IPS-NIHi7 (cell line): Measurements from ENCODE around the gene ASIC2.

Experiments
- DNase-seq: peaks from one replicate; pipeline ENCODE4 v3.0.0; 2012; ENCODE audit warnings: mixed read lengths; ENCODE audit errors: extremely low spot score

Gene ASIC2

DNA sequence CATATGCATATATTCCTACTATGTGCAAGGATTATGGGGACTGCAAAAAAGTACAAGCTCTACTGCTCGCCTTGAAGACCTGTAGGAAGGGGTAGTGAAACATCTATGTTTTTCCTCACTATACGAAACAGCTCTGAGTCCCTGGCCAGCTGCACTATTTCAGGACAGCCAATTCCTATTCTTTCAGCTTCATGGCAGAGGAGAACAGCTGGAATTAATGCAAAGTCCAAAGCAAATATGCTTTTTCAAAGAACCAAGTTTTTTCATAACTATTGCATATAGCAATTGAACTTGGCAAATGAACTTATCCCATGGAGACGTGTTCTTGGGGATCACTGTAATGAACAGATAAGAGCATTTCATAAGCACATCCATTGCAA is 179.1 kb downstream of the ASIC2 start:
- DNase-seq: no peak

DNA sequence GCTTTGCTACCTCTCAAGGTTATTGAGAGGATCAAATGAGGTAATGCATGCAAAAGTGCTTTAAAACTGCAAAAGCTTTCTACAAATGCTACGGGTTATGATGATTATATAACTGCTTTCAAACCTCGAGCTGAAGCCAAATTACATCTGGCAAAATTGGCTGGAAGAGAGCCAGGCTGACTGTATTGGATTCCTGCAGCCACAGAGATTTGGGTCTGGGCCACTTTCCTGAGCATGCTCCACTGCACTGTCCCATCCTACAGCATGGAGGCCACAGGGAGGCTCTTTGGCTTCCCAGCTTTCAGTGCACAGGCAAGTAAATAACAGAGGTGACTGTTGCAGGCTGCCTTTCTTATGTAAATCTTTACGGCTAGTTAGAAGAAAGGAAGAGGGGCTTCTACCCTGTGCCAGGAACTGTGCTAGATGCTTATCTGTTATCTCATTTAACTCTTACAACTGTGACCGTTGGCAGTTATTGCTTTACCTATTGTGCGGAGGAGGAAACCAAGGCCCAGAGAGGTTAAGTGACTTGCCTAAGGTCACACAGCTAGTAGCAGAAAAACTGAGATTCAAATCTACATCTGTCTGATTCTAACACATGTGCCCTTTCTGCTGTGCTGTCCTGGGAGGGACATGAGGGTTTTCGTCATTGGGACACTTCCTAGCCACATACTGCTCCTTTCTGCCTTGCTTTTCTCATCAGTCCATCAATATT is 179.7 kb downstream of the ASIC2 start:
- DNase-seq: no peak

DNA sequence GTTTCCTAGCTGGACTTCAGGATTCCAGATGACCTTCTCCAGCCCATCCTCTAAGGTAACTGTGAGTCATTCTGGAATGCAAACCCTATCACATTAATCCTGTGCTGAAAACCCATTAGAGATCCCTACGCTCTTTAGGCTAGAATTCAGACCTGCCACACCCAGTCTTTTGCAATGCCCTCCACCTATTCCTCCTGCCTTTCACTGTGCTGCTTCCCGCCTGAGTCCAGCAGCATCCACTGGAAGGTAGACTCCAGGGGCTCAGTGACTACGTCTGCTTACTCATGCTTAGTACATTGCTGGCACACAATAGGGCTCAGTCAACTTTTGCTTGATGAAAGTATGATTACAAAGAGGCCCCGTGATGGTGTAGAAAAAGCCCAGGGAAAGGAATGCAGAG is 180.3 kb downstream of the ASIC2 start:
- no peak for DNase-seq

DNA sequence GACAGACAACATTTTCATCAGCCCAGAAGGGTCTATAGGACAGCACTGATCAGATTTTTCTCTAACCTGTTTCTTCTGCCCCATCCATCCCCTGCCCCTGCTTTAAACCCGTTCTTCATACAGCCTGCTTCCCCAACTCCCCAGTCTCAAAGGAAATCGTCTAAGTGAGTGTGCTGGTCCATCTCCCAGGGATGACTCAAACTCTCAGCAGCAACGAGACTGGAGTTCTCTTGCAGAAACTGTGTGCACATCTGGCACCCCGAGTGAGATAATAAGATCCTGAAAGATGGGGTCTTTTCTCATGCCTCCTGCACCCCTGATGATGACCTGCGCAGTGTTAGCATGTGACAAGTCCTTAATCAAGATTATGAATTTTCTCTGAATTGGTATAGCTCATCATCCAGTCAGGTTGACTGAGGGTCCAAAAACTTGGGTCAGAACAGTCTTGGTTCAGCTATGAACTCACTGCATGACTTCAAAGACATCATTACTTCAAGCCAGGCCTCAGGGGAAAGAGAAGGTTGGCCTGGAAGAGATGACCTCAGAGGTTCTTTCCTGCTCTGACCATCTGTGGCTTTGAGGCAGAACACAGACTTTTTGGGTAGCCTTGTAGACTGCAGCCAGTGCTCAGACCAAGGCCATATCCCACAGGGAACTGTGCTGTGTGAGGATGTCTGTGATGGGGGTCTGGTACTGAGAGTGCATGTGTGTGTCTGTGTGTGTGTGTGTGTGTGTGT is 183.6 kb downstream of the ASIC2 start:
- DNase-seq: no peak

DNA sequence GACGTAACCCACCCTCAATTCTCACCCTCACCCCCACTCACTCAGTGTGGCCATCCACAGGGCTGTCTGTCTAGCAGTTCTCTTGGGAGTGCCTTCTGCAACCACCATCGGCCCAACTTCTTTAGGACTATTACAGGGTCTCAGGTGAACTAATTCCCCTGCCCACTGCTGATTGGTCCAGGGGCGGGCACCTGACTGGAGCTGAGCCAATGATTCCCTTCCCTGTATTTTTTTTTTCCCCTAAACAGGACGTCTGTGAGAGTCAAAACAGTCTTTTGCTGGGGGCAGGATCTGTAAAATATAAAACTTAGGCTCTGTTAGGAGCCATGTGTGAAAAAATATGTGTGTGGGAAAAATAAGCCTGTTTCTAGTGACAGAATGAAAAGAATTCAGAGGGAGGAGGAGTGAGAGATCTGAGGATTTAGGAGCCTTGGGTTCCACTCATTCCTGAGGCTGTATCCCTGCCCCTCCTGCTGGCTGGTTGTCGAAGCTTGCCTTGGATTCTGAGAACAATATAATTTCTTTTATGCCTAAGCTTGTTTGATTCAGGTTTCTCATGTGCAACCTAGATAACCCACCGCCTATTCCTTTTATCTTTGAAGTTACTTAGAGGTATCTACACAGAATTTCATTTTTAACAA is 186.4 kb downstream of the ASIC2 start:
- no peak for DNase-seq

DNA sequence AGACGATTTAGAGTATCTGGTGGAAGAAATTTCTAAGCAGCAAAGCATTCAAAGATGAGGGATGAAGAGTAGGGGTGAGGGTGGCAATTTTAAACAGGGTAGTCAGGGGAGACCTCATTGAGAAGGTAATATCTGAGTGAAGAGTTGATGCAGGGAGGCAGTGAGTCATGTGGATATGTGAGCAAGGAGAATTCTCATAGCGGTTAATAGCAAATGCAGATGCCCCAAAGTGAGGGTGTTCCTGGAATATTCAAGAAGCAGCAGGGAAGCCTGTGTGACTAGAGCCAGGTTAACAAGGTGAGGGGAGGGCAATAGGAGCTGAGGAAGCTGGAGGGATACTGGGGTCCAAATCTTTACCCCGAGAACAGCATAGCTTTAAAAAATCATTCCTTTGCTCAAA is 187.2 kb downstream of the ASIC2 start:
- no peak for DNase-seq

DNA sequence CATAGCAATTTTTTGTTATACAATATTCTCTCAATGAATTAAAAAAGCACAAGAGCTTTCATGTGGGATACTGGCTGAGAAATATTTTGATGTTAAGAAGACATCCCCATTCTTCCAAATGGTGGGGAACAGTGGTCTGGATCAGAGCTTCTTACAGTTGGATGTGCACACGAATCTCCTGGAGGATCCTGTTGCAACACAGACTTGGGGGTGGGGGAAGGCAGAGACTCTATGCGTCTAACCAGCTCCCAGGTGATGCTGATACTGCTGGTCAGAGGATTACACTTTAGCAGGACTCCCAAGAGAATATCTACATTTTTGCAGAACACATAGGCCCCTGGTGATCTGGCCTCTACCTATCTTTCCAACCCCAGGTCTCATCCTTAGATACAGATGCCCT is 193.2 kb downstream of the ASIC2 start:
- no peak for DNase-seq

DNA sequence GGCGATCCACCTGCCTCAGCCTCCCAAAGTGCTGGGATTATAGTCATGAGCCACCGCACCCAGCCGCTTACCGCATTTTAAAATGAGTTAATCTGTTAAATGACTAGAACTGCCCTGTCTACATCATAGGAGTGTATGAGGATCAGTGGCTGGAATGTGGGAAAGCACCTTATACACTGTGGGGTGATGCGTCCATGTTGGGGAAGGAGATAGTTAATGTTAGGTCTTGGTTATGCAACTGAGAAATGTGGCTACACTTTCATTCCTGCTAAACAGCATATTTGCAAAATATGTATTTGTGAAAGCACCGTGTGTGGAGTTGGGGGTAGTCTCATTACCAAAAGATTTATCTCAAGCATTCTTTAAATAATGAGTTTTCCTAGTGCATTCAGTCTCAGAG is 193.8 kb downstream of the ASIC2 start:
- DNase-seq: no peak

DNA sequence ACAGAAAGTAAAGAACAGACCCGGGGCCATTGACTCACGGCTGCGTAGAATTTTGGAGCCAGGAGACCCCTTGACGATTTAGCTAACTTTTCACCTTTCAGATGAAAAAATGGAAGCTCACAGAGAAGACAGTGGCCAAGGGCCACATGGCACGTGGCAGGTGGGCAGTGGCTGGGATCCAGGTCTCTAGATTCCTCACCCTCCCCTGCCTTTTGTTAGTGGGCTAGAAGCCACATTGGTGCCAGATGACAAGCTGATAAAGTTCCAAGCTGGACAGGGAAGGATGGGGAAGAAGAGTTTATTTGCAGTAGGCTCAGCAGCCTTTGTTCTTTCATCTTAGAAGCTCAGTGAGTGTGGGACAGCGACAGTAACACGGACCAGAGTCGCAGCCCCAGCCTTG is 195.7 kb downstream of the ASIC2 start:
- DNase-seq: no peak

DNA sequence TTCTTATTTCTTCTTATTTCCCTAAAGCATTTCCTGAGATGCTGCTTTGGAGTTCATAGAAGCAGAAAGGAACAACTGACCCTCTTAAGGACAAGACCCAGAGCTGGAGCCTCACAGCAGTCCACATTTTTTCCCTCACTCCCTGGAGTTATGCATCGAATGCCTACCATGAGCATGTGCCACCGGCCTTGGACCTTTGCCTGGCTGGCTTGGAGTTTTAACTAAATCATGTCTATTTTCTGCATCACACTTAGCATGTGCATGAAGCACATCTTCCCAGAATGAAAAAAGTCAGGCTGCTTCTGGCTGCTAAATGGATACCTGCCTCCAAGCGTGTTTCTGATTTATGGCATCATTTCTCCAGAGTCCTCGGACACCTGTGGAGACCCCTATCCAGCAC is 196.9 kb downstream of the ASIC2 start:
- DNase-seq: no peak

DNA sequence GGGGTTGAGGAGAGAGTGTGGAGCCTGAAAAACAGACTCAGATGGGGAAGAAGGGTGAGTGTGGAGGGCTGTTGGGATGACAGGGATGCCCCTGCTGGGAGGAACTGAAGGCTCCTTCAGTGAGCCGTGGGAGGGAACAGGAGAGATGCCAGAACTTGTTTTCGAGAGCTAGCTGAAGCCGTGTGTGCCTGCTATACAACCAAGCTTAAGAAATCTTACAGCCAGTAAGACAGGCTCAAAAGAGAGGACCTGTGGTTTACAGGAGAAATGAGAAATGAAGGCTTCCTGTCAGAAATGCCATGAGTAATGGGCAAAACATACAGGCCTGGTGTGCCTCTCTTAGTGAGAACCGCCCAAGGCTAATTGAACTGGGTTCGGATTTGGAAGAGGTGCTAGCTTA is 201.8 kb downstream of the ASIC2 start:
- no peak for DNase-seq

DNA sequence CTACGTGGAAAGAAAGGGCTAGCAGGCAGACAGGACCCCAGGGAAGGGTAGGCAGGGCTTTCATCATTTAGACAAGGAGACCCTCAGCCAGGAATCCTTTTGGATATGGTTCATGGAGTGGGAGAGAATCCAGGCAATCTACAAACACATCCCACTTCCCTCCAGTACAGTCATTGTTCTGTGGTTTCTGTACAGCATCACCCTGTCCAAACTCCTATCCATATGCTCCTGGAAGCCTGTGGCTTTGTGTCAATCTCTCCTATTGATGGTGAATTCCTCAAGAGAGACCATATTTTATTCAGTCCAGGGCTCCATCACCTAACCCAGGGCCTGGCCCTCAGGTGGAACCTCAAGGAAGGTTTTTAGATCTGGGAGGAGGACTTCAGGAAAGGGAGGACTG is 202.3 kb downstream of the ASIC2 start:
- no peak for DNase-seq

DNA sequence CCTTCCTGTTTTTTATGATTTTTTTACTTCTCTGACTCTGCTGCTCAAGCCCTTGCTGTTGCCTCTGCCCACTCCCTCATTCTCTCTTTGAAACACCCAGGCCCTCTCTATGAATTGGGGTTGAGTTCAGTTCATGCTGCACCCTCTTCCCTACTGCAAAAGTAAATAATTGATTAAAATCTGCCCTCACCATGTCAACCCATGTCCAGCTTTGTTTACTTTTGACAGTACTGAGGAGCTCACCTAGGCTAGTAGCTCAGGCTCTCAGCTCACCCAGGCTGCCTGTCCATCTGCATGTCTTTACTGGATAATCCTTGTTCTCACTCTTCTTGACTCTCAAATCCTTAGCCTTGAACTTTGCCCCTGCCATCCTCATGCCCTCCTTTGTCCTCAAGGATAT is 206.2 kb downstream of the ASIC2 start:
- no peak for DNase-seq

DNA sequence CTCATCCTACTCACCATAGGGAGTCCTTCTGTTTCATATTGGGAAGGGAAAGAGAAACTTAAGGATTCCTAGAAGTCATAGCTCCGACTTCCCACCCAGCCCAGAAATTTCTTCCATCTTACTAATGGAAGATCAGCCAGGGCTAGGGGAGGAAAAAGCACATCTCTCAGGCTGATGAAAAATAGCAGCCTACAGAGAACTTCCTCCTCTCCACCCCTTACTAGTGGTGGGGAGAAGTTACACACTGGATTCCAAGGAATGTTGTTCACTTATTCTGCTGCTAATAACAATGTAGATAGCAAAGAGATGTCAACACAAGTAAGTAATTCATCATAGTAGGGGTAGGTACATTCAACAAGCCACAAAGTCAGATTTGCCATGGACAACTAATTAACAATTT is 207.1 kb downstream of the ASIC2 start:
- no peak for DNase-seq

DNA sequence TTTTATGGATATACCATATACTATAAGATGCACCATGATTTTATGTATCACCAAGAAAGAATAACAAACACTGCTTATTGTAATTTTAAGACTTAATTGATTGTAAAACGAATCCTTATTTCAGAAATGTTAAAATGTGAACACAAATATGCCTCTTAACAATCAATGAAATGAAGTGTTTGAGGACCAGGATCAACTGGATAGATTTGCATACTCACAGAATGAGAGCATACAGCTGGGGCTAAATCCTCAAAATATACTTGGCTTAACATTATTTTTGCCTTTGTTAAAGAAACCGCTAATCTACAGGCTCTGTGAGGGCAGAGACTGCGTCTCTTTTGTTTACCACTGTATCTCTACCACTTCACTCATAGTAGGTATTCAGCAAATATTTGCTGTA is 207.8 kb downstream of the ASIC2 start:
- no peak for DNase-seq

DNA sequence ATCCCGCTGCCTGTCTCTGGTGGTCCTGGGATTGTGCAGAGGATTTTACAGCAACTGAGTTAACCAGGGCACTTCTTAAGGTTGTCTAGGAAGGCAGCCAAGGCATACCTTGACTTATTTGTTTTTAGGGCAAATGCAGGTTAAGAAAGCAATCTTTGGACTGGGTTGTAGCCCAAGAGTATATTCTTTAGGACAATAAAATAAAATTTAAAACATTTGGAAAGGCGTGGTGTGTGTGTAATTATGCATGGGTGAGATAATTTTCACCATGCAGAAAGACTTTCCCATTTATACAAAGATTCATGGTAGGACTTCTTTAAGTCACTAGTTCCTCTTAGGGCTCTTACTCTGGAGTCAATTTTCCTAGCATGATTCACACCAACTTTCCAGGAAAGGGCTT is 208.3 kb downstream of the ASIC2 start:
- DNase-seq: no peak

DNA sequence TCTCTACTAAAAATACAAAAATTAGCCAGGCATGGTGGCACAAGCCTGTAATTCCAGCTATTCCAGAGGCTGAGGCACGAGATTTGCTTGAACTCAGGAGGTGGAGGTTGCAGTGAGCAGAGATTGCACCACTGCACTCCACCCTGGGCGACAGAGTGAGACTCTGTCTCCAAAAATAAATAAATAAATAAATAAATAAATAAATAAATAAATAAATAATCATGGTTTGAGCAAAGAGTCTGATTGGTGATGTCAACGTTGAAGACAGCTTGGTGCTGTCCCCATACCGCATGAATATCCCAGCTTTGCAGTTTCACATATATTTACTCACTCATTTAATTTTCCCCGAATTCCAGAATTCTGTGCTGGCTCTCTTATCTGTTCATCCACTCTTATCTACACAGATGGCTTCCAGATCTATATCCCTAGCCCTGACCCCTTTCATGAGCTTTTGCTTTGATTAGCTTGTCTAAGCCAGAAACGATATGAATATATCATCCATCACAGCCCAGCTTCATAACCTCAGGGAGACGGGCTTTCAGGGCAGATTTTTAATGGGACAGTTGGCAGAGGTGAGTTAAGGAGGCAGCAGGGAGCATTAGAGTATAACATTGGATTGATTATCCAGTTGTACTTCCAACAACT is 210.4 kb downstream of the ASIC2 start:
- DNase-seq: no peak

DNA sequence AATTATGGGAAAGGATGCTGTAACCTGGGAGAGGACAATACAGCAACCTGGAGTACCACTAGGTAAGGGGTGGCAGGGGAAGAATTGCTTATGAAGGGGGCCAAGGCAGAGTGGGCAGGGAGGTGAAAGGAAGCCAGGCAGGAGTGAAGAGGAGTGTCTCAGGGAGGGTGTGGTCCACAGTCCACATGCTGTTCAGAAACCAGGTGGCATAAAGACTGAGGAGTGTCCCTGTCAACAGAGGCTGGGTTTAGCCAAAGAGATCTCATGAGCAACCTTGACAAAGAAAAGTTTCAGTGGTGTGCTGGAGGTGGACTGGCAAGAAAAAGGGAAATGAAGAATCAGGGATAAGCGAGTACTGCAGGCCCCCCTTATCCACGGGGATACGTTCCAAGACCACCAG is 213.0 kb downstream of the ASIC2 start:
- DNase-seq: no peak

DNA sequence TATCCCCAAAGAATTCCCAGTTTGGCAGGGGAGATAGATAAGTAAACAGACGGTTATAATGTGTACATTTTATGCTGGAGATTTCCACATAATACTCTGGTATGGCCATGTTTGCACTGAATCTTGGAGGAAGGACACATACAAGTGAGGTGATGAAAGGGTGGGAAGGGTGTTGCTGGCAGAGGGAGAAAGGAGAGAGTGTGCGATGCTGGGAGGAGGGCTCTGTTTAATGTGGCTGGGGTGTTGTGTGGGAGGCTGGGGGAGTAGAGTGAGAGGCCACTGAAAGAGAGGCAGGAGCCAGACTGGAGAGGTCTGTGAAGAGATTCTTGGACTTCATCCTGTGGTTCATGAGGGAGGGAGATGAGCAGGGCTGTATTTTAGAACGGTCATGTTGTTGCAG is 213.9 kb downstream of the ASIC2 start:
- no peak for DNase-seq

DNA sequence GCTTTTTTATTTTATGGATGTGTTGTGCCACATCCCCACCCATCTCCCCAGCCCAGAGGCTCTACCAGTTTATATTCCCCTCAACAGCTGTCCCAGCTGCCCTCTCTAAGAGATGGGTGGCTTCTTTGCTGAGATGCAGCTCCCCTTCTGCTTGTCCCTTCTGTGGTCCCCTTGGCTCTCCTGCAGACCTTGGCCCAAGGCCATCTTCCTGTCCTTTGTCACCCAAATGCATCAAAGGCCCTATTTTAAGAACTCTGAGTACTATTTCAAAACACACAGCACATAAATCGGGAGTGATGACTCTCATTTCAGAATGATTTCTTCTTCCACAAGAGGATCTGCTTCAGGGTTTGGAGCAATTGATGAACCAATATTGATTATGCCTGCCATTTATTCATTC is 216.1 kb downstream of the ASIC2 start:
- no peak for DNase-seq

DNA sequence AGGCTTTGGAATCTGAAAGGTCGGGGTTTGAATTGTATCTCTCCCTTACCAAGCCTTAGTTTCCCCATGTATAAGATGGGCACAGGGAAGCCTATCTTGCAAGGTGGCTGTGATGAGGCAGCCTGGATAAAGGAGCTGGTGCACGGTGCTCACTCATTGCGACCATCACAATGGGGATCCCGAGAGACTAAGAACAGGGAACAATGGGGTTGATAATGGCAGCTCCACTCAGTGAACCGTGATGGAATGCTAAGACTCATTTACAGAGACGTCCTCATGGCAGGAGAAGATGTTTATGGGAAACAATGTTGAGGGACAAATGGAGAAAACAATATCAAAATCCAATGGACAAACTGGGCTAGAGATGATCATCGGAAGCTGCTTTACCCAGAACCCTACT is 219.7 kb downstream of the ASIC2 start:
- DNase-seq: no peak

DNA sequence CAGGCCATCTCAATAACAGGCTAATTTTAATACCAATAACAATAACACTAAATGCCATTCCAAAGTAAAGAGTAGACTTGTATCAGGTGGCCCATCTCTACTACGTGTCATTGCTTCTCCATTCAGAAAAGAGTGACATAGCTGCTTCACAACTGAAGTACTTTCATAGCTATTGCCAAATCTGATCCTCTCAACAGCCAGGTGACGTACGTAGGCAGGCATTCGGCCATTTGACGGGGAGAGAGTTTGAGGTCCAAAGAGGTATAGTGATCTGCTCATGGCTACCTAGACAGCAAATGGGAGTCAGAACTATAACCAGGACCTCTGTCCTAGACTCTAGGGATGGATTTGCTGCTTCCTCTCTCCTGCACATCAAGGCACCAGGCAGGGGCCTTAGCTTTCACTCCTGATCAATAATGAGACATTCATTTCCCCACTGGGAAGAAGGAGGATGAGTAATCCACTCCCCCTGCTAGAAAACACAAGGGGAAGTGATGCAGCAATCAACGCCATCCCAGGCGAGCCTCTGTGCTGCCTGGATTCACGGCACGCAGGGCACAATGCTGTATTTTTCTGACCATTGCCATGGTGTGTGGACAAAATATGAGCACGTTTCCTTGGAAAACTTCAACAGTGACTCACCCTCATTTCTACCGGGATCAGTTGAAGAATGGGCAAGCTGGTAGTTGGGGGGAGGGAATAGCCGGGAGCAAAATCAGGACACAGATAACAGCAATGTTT is 220.5 kb downstream of the ASIC2 start:
- DNase-seq: no peak
